Hematopoietic multipotent progenitor cell treated with erythropoietin and hydrocortisone succinate and interleukin-3 and kit ligand, for 8 days (in vitro differentiated cells): ENCODE measurements around the gene MICU2.

ENCODE experiments used
- DNase-seq: peaks from one replicate; pipeline ENCODE4 v3.0.0-alpha.2; 2015

The MICU2 gene

GRCh38 chr13:21541980-21542379, 62.0 kb downstream of the MICU2 start:
- DNase-seq = peak; percentile 36

GRCh38 chr13:21541271-21541670, 62.7 kb downstream of the MICU2 start:
- no peak for DNase-seq

- DNase-seq = no peak
Observed at GRCh38 chr13:21539687-21540086, 64.3 kb downstream of the MICU2 start.

- DNase-seq = no peak
Observed at GRCh38 chr13:21538753-21539152, 65.2 kb downstream of the MICU2 start.

GRCh38 chr13:21538280-21538679, 65.7 kb downstream of the MICU2 start:
- DNase-seq = no peak

GRCh38 chr13:21537105-21537504, 66.9 kb downstream of the MICU2 start:
- DNase-seq = peak; percentile 64

GRCh38 chr13:21534760-21535159, 69.2 kb downstream of the MICU2 start:
- DNase-seq = no peak

GRCh38 chr13:21531455-21531854, 72.5 kb downstream of the MICU2 start:
- peak; percentile 0 for DNase-seq

GRCh38 chr13:21530656-21531055, 73.3 kb downstream of the MICU2 start:
- DNase-seq = peak; percentile 7

GRCh38 chr13:21529146-21529893, 74.7 kb downstream of the MICU2 start:
- DNase-seq = peak; percentile 45

GRCh38 chr13:21528616-21529015, 75.4 kb downstream of the MICU2 start:
- no peak for DNase-seq

- no peak for DNase-seq
Observed at GRCh38 chr13:21526707-21527540, 77.0 kb downstream of the MICU2 start.

GRCh38 chr13:21522847-21523246, 81.1 kb downstream of the MICU2 start:
- peak; percentile 100 for DNase-seq

GRCh38 chr13:21522130-21522529, 81.8 kb downstream of the MICU2 start:
- no peak for DNase-seq

GRCh38 chr13:21518617-21519144, 85.3 kb downstream of the MICU2 start:
- no peak for DNase-seq

- no peak for DNase-seq
Observed at GRCh38 chr13:21517576-21517975, 86.4 kb downstream of the MICU2 start.

- DNase-seq = peak; percentile 77
Observed at GRCh38 chr13:21516805-21517204, 87.2 kb downstream of the MICU2 start.

- no peak for DNase-seq
Observed at GRCh38 chr13:21511849-21512248, 92.1 kb downstream of the MICU2 start.

- no peak for DNase-seq
Observed at GRCh38 chr13:21504379-21504778, 99.6 kb downstream of the MICU2 start.

- no peak for DNase-seq
Observed at GRCh38 chr13:21501686-21502085, 102.3 kb downstream of the MICU2 start.

GRCh38 chr13:21486322-21486721, 117.6 kb downstream of the MICU2 start:
- DNase-seq = no peak

- no peak for DNase-seq
Observed at GRCh38 chr13:21483748-21484147, 120.2 kb downstream of the MICU2 start.

GRCh38 chr13:21481359-21481758, 122.6 kb downstream of the MICU2 start:
- no peak for DNase-seq
